HEK293 (cell line): ENCODE measurements around the gene FAM227B.

Source experiments
- ZBTB49 ChIP-seq: fragments of 450-650 bp; formaldehyde crosslinking; IDR thresholded peaks from 2 replicates; pipeline ENCODE4 v1.5.1; 2016; ENCODE audit warnings: missing biosample characterization, missing genetic modification characterization, low read depth
- ZNF146 ChIP-seq: fragments of 450-650 bp; formaldehyde crosslinking; IDR thresholded peaks from 2 replicates; pipeline ENCODE4 v1.5.1; 2016; ENCODE audit warnings: missing biosample characterization, missing genetic modification characterization
- ZNF292 ChIP-seq: fragments of 450-650 bp; formaldehyde crosslinking; IDR thresholded peaks from 2 replicates; pipeline ENCODE4 v1.5.1; 2016; ENCODE audit warnings: low read depth, missing biosample characterization, missing genetic modification characterization, borderline replicate concordance

FAM227B gene

GRCh38 chr15:49278751-49279150, 341.9 kb downstream of the FAM227B start (continued):
- no peak for TF ChIP-seq ZNF292 (tag by site-specific recombination)
- TF ChIP-seq ZBTB49 (tag by site-specific recombination) = no peak
- TF ChIP-seq ZNF146 (tag by site-specific recombination) = no peak
